Smooth muscle cell (in vitro differentiated cells): ENCODE data around the gene PRDM16. TPM values are rescaled to one million over a fixed set of nuclear protein-coding genes. Genes with fewer than 3 reads are reported as not detected.

Source experiments
- DNase-seq: peaks from one replicate; lab custom pipeline; 2025; ENCODE audit not compliant: unreplicated experiment; lab: John Stamatoyannopoulos, UW
- H2AFZ ChIP-seq: fragments of 200-600 bp; sonication (generic); 2 replicates; pipeline ENCODE4 v1.6.0; 2016; ENCODE audit warnings: antibody characterized with exemption, low read depth, mild to moderate bottlenecking
- H3F3A ChIP-seq: fragments of 200-600 bp; sonication (generic); 2 replicates; pipeline ENCODE4 v1.6.0; 2017; ENCODE audit warnings: antibody characterized with exemption, low read depth
- H3K27ac ChIP-seq: fragments of 200-600 bp; sonication (generic); 2 replicates; pipeline ENCODE4 v1.5.1; 2016; ENCODE audit warnings: low read depth, mild to moderate bottlenecking
- H3K27me3 ChIP-seq: fragments of 200-600 bp; sonication (generic); 2 replicates; pipeline ENCODE4 v1.6.1; 2016; ENCODE audit warnings: low read depth, mild to moderate bottlenecking
- H3K36me3 ChIP-seq: fragments of 200-600 bp; sonication (generic); 2 replicates; pipeline ENCODE4 v1.5.1; 2016; ENCODE audit warnings: low read depth
- H3K4me1 ChIP-seq: fragments of 200-600 bp; sonication (generic); 2 replicates; pipeline ENCODE4 v1.5.1; 2016; ENCODE audit warnings: low read depth
- H3K4me2 ChIP-seq: fragments of 200-600 bp; sonication (generic); 2 replicates; pipeline ENCODE4 v1.6.0; 2016; ENCODE audit warnings: mild to moderate bottlenecking
- H3K4me3 ChIP-seq: fragments of 200-600 bp; sonication (generic); 2 replicates; pipeline ENCODE4 v1.5.1; 2016; ENCODE audit warnings: mild to moderate bottlenecking
- H3K79me2 ChIP-seq: fragments of 200-600 bp; sonication (generic); 2 replicates; pipeline ENCODE4 v1.6.0; 2016; ENCODE audit warnings: low read depth, mild to moderate bottlenecking
- H3K9ac ChIP-seq: fragments of 200-600 bp; sonication (generic); 2 replicates; pipeline ENCODE4 v1.6.0; 2016; ENCODE audit warnings: low read depth
- H3K9me3 ChIP-seq: fragments of 200-600 bp; sonication (generic); replicated peaks from 2 replicates; pipeline ENCODE4 v1.5.1; 2016; ENCODE audit warnings: low read depth
- H4K20me1 ChIP-seq: fragments of 200-600 bp; sonication (generic); 2 replicates; pipeline ENCODE4 v1.6.0; 2016; ENCODE audit warnings: low read depth
- CTCF ChIP-seq: fragments of 200-600 bp; sonication (generic); IDR thresholded peaks from 2 replicates; pipeline ENCODE4 v1.5.1; 2017; ENCODE audit warnings: borderline replicate concordance, mild to moderate bottlenecking, antibody characterized with exemption; ENCODE audit not compliant: insufficient read depth, poor library complexity, severe bottlenecking
- WGBS: methylation state at CpG from one replicate; pipeline ENCODE4 v1.1.7; 2016; ENCODE audit warnings: low lambda C conversion rate; 5-methylcytosine and 5-hydroxymethylcytosine counted together
- polyA plus RNA-seq: library from polyadenylated mRNA; unstranded; fragments of >200 nt; fragmentation: Nextera tagmentation; extraction: Ambion mirVana; gene quantifications from 2 replicates; pipeline ENCODE4 v1.2.1, GENCODE V29; 2016
- total RNA-seq: library from RNA; depleted of rRNA; stranded (reverse); fragments of >200 nt; gene quantifications from 2 replicates; pipeline ENCODE4 v1.2.3, GENCODE V29; 2014

Gene PRDM16
- total and polyA plus RNA-seq, 2 experiments from 2014 or later: 0.72 to 1.3 TPM

- WGBS: 89% methylated on average over 8 of the region's 8 CpGs
- H3K4me2 ChIP-seq: peak overlapping the region; percentile 63
Measured at GRCh38 chr1:3307359-3307758, 238.4 kb downstream of the PRDM16 start.

GRCh38 chr1:3308053-3308452, 239.1 kb downstream of the PRDM16 start:
- no peaks in the 10 kb centered on the region for H3K36me3 ChIP-seq
- no peak overlapping the region for H2AFZ ChIP-seq
- no peak overlapping the region for H3K9ac ChIP-seq
- H3K27ac ChIP-seq: no peak overlapping the region
- no peak overlapping the region for H3K4me2 ChIP-seq
- no peaks in the 10 kb centered on the region for H4K20me1 ChIP-seq
- no peaks in the 10 kb centered on the region for H3K9me3 ChIP-seq
- H3K79me2 ChIP-seq: no peaks in the 10 kb centered on the region
- peaks cover 17% of the 10 kb centered on the region for H3K4me1 ChIP-seq
- WGBS: 96% methylated on average over 11 of the region's 11 CpGs
- H3F3A ChIP-seq: peaks cover 12% of the 10 kb centered on the region
- H3K27me3 ChIP-seq: no peaks in the 10 kb centered on the region
- TF ChIP-seq CTCF: no peak
- H3K4me3 ChIP-seq: no peak overlapping the region
- DNase-seq: no peak

More at GRCh38 chr1:3307359-3307758, 238.4 kb downstream of the PRDM16 start:
- Histone ChIP-seq H3K27me3 (no peaks in the 10 kb centered on the region), H3K36me3 (no peaks in the 10 kb centered on the region), H3K4me3 (no peak overlapping the region), H3K79me2 (no peaks in the 10 kb centered on the region), H3K27ac (peak overlapping the region; percentile 76), H3K4me1 (peaks cover 12% of the 10 kb centered on the region), H3F3A (peaks cover 7% of the 10 kb centered on the region), H3K9ac (peak overlapping the region; percentile 18), H2AFZ (no peak overlapping the region), H4K20me1 (no peaks in the 10 kb centered on the region), H3K9me3 (no peaks in the 10 kb centered on the region)
- TF ChIP-seq CTCF: no peak
- DNase-seq: no peak

GRCh38 chr1:3310718-3311400, 241.9 kb downstream of the PRDM16 start:
- Histone ChIP-seq H3K4me1 (peaks cover 45% of the 10 kb centered on the region), H3K79me2 (no peaks in the 10 kb centered on the region)
- no peak for TF ChIP-seq CTCF

GRCh38 chr1:3311711-3312110, 242.7 kb downstream of the PRDM16 start:
- Histone ChIP-seq H3K36me3 (no peaks in the 10 kb centered on the region), H3K9me3 (no peaks in the 10 kb centered on the region), H3K4me3 (no peak overlapping the region), H4K20me1 (no peaks in the 10 kb centered on the region), H3K4me2 (no peak overlapping the region), H3K27me3 (no peaks in the 10 kb centered on the region), H2AFZ (no peak overlapping the region), H3K27ac (no peak overlapping the region), H3K4me1 (peaks cover 45% of the 10 kb centered on the region), H3K79me2 (no peaks in the 10 kb centered on the region), H3F3A (peaks cover 26% of the 10 kb centered on the region), H3K9ac (no peak overlapping the region)
- over 99% methylated on average over 8 of the region's 8 CpGs for WGBS
- no peak for DNase-seq
- TF ChIP-seq CTCF: no peak

More at GRCh38 chr1:3310718-3311400, 241.9 kb downstream of the PRDM16 start:
- Histone ChIP-seq H3K4me2 (no peak overlapping the region), H3K4me3 (no peak overlapping the region), H3K9ac (no peak overlapping the region), H3F3A (peaks cover 22% of the 10 kb centered on the region), H4K20me1 (no peaks in the 10 kb centered on the region), H3K27ac (no peak overlapping the region), H3K36me3 (no peaks in the 10 kb centered on the region), H3K9me3 (no peaks in the 10 kb centered on the region), H3K27me3 (no peaks in the 10 kb centered on the region), H2AFZ (no peak overlapping the region)
- no peak for DNase-seq
- 75% methylated on average over 22 of the region's 25 CpGs for WGBS
